ENCODE data around the gene PFN2. TPM values are rescaled to one million over a fixed set of nuclear protein-coding genes. Genes with fewer than 3 reads are reported as not detected.

PFN2 gene
- total RNA-seq, 4 donors from 2014 or later: 64.1 to 208 (median 146) TPM

DNA sequence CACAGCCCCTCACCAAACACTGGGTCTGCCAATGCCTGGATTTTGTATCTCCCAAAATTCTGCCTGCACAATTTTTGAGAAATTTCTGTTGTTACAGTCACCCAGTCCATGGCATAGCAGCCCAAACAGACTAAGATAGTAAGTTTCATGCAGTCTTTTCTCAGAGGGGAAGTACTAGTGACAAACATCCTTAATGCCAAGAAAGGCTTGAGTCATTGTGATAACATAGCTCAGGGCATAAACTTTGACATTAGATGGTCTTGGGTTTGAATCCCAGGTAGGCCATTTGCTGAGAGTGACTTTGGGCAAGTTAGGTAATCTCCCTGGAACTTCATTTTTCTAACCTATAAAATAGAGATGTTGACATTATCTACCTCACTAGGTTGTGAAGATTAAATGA lies 36.1 kb upstream of the PFN2 start:
- no peak for ATAC-seq
- no peak overlapping the region for H3K4me3 ChIP-seq
- H3K27ac ChIP-seq: no peak overlapping the region
- no peak for DNase-seq
- H3K36me3 ChIP-seq: no peaks in the 10 kb centered on the region
- no peaks in the 10 kb centered on the region for H3K27me3 ChIP-seq
- intact Hi-C loops (cut with DNase I; ENCODE audit: low total_unique reads) (no loop called here), in situ Hi-C loops (cut with MboI; ENCODE audit: low sequenced_read_pairs in 4 of 4) (no loop called here)
- no peaks in the 10 kb centered on the region for H3K9me3 ChIP-seq
- no peak for TF ChIP-seq POLR2A (IDR thresholded peaks at IDR 0.05)
- TF ChIP-seq, protein P1, sequence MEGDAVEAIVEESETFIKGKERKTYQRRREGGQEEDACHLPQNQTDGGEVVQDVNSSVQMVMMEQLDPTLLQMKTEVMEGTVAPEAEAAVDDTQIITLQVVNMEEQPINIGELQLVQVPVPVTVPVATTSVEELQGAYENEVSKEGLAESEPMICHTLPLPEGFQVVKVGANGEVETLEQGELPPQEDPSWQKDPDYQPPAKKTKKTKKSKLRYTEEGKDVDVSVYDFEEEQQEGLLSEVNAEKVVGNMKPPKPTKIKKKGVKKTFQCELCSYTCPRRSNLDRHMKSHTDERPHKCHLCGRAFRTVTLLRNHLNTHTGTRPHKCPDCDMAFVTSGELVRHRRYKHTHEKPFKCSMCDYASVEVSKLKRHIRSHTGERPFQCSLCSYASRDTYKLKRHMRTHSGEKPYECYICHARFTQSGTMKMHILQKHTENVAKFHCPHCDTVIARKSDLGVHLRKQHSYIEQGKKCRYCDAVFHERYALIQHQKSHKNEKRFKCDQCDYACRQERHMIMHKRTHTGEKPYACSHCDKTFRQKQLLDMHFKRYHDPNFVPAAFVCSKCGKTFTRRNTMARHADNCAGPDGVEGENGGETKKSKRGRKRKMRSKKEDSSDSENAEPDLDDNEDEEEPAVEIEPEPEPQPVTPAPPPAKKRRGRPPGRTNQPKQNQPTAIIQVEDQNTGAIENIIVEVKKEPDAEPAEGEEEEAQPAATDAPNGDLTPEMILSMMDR (IDR thresholded peaks at IDR 0.05 in 4 of 5, conservative IDR thresholded peaks at IDR 0.05 in 1 of 5): no peak
- no peaks in the 10 kb centered on the region for H3K4me1 ChIP-seq

DNA sequence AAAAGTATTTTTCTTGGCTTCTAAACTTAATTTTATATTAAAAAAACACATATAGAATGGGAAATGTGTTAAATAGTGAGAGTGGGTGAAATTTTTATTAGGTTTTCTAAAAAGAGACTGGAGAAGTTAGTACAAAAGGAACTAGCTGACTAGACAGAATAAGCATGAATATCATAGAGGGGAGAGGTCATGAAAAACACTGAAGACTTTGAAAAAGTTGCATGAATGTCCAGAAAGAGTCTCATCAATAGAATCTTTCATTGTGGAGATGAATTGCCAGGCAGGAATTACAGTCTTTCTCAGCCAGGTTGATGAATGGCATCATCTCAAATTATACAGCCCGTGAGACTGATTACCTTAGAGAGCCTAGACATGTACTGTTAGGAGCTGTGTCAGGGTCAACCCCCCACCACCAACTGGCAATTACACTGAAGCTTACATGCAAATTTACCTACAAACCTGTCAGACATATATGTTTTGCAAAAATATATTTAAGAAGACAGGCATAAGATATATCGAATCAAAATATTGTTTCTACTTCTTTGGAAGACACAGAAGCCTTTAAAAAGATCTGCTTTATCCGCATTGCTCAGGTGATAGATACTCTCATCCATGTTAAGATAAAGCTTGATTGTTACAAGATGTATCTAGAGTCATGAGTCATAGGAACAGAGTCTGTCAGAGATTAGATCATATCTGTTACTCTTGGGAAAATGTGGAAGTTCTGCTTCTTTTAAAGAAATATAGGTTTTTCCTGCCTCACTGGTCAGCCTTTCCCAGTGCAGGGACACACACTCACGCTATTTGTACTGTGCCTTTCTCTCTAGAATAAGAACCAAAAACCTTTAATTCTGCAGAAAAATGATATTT lies 34.8 kb upstream of the PFN2 start:
- intact Hi-C loops (cut with DNase I; ENCODE audit: low total_unique reads) (no loop called here), in situ Hi-C loops (cut with MboI; ENCODE audit: low sequenced_read_pairs in 4 of 4) (no loop called here)
- no peaks in the 10 kb centered on the region for H3K27me3 ChIP-seq
- no peak overlapping the region for H3K4me3 ChIP-seq
- H3K9me3 ChIP-seq: no peaks in the 10 kb centered on the region
- ATAC-seq: no peak
- no peak for DNase-seq
- no peak overlapping the region for H3K27ac ChIP-seq
- no peaks in the 10 kb centered on the region for H3K36me3 ChIP-seq
- H3K4me1 ChIP-seq: no peaks in the 10 kb centered on the region
- TF ChIP-seq, protein P1 (IDR thresholded peaks at IDR 0.05 in 4 of 5, conservative IDR thresholded peaks at IDR 0.05 in 1 of 5): no peak
- no peak for TF ChIP-seq POLR2A (IDR thresholded peaks at IDR 0.05)

DNA sequence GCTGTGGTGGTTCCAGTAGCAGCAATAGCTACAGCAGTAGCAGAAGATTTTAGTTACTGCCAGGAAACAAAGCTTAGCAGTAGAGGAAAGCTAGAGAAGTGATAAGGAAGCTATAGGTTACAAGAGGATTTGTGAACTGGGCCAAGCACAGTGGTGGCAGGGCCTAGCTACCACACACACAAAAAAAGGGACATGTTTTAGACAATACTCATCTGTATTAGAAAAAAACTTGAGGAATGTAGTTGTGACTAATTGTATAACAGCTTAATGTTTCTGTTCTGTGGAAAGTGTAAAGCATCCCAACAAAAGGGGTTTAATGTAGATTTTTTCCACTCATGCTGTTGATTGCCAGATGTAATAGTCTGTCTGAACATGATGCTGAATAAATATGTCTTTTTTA lies 29.9 kb upstream of the PFN2 start:
- Histone ChIP-seq H3K36me3 (no peaks in the 10 kb centered on the region), H3K4me1 (no peaks in the 10 kb centered on the region), H3K4me3 (no peak overlapping the region), H3K27me3 (no peaks in the 10 kb centered on the region), H3K9me3 (no peaks in the 10 kb centered on the region), H3K27ac (no peak overlapping the region)
- ATAC-seq (no peak), DNase-seq (no peak)
- in situ Hi-C loops (cut with MboI; ENCODE audit: low sequenced_read_pairs in 4 of 4) (no loop called here), intact Hi-C loops (cut with DNase I; ENCODE audit: low total_unique reads) (no loop called here)
- no peak for TF ChIP-seq POLR2A (IDR thresholded peaks at IDR 0.05)
- TF ChIP-seq, protein P1 (IDR thresholded peaks at IDR 0.05 in 4 of 5, conservative IDR thresholded peaks at IDR 0.05 in 1 of 5): no peak

DNA sequence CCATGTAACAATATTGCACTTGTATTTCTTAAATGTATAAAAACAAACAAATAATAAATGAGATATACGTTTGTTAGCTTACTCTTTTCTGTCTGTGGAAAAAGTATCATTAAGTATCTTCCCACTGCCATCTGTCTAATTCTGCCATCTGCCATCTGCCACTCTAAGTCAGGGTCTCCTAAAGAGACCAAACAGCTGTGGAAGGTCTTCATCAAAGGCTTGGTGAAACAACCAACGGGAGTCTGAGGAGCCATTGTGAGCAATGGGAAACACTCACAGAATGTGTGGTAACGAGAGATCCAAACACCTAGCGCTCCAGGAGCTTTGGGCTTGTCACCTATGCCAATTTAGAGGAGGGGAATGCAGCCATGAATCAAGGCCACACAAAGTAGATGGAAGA lies 28.7 kb upstream of the PFN2 start:
- Histone ChIP-seq H3K36me3 (no peaks in the 10 kb centered on the region), H3K27me3 (no peaks in the 10 kb centered on the region), H3K4me1 (no peaks in the 10 kb centered on the region), H3K27ac (no peak overlapping the region), H3K9me3 (no peaks in the 10 kb centered on the region), H3K4me3 (no peak overlapping the region)
- TF ChIP-seq POLR2A (IDR thresholded peaks at IDR 0.05): no peak
- TF ChIP-seq, protein P1 (IDR thresholded peaks at IDR 0.05 in 4 of 5, conservative IDR thresholded peaks at IDR 0.05 in 1 of 5): no peak
- DNase-seq (no peak), ATAC-seq (no peak)
- intact Hi-C loops (cut with DNase I; ENCODE audit: low total_unique reads) (no loop called here), in situ Hi-C loops (cut with MboI; ENCODE audit: low sequenced_read_pairs in 4 of 4) (no loop called here)

Measured in gastrocnemius medialis (tissue), 4 donors.